Erythroblast (primary cell): ENCODE measurements around the gene SLC5A10.
"Not testable (repeated sequence)": the region's sequence is repeated elsewhere in the genome, so short reads cannot be mapped to it uniquely, and the experiment has no call there.

ENCODE experiments used
- DNase-seq, 2 experiments: peaks; one replicate each; lab custom pipeline; 2025; lab: John Stamatoyannopoulos, UW
- POLR2A ChIP-seq: IDR thresholded peaks from 2 replicates; pipeline ENCODE4 v1.6.1; 2011; ENCODE audit warnings: mild to moderate bottlenecking, low read length

SLC5A10 gene

GRCh38 chr17:19062009-19062717 lies 110.2 kb downstream of the SLC5A10 start:
- not testable (repeated sequence) for DNase-seq

- DNase-seq = not testable (repeated sequence)
Measured at GRCh38 chr17:19062718-19063325, 110.9 kb downstream of the SLC5A10 start.

GRCh38 chr17:19063326-19063956 lies 111.5 kb downstream of the SLC5A10 start:
- DNase-seq = not testable (repeated sequence)
- TF ChIP-seq POLR2A = peak; percentile 51

GRCh38 chr17:19064378-19064777 lies 112.4 kb downstream of the SLC5A10 start:
- not testable (repeated sequence) for DNase-seq

- DNase-seq = not testable (repeated sequence)
Measured at GRCh38 chr17:19070318-19071168, 118.6 kb downstream of the SLC5A10 start.
